H9 (cell line): ENCODE results near the gene HOMER3. TPM values are rescaled to one million over a fixed set of nuclear protein-coding genes. Genes with fewer than 3 reads are reported as not detected.

ENCODE experiments used
- DNase-seq: peaks from one replicate; pipeline ENCODE4 v3.0.0-alpha.2; 2017
- H2AFZ ChIP-seq: one replicate; pipeline ENCODE4 v1.6.1; 2013; ENCODE audit warnings: mild to moderate bottlenecking, low read length, control low read depth, moderate library complexity
- H2AK5ac ChIP-seq: 2 replicates; pipeline ENCODE4 v1.6.1; 2013; ENCODE audit warnings: low read length, control low read depth, mixed read lengths; ENCODE audit not compliant: insufficient read length
- H2BK120ac ChIP-seq: one replicate; pipeline ENCODE4 v1.6.1; 2013; ENCODE audit warnings: low read depth, mild to moderate bottlenecking, low read length, control low read depth, inconsistent platforms; ENCODE audit not compliant: poor library complexity, severe bottlenecking
- H2BK12ac ChIP-seq: 2 replicates; pipeline ENCODE4 v1.6.1; 2013; ENCODE audit warnings: low read length, control low read depth, mixed read lengths, low read depth; ENCODE audit not compliant: insufficient read length
- H2BK15ac ChIP-seq: 2 replicates; pipeline ENCODE4 v1.6.1; 2013; ENCODE audit warnings: low read depth, low read length, control low read depth
- H2BK20ac ChIP-seq: one replicate; pipeline ENCODE4 v1.6.1; 2013; ENCODE audit warnings: low read depth, mild to moderate bottlenecking, low read length, control low read depth, inconsistent platforms; ENCODE audit not compliant: poor library complexity, severe bottlenecking
- H2BK5ac ChIP-seq: 2 replicates; pipeline ENCODE4 v1.6.1; 2013; ENCODE audit warnings: low read length, control low read depth, mixed read lengths; ENCODE audit not compliant: insufficient read length
- H3K14ac ChIP-seq: 2 replicates; pipeline ENCODE4 v1.6.1; 2013; ENCODE audit warnings: low read length, control low read depth; ENCODE audit not compliant: insufficient read depth
- H3K18ac ChIP-seq: 2 replicates; pipeline ENCODE4 v1.6.1; 2013; ENCODE audit warnings: low read depth, mild to moderate bottlenecking, mixed read lengths, low read length, control low read depth; ENCODE audit not compliant: insufficient read length
- H3K23ac ChIP-seq: 2 replicates; pipeline ENCODE4 v1.6.1; 2013; ENCODE audit warnings: low read length, control low read depth, mixed read lengths, low read depth; ENCODE audit not compliant: insufficient read length
- H3K23me2 ChIP-seq: 2 replicates; pipeline ENCODE4 v1.6.1; 2013; ENCODE audit warnings: low read depth, mild to moderate bottlenecking, mixed read lengths, low read length, control low read depth; ENCODE audit not compliant: insufficient read length, poor library complexity, severe bottlenecking
- H3K27ac ChIP-seq: 2 replicates; pipeline ENCODE4 v1.5.1; 2013; ENCODE audit warnings: low read length, control low read depth, mixed read lengths, low read depth; ENCODE audit not compliant: insufficient read length
- H3K27me3 ChIP-seq: 2 replicates; pipeline ENCODE4 v1.6.1; 2013; ENCODE audit warnings: low read length, control low read depth, inconsistent platforms; ENCODE audit not compliant: insufficient read depth
- H3K4ac ChIP-seq: 2 replicates; pipeline ENCODE4 v1.6.1; 2013; ENCODE audit warnings: low read depth, mild to moderate bottlenecking, control low read depth, inconsistent platforms, low read length, moderate library complexity
- H3K4me1 ChIP-seq: 2 replicates; pipeline ENCODE4 v1.6.1; 2013; ENCODE audit warnings: low read length, control low read depth, inconsistent platforms; ENCODE audit not compliant: insufficient read depth
- H3K4me2 ChIP-seq: 2 replicates; pipeline ENCODE4 v1.6.1; 2013; ENCODE audit warnings: low read length, control low read depth, mixed read lengths; ENCODE audit not compliant: insufficient read length, insufficient read depth
- H3K56ac ChIP-seq: 2 replicates; pipeline ENCODE4 v1.6.1; 2013; ENCODE audit warnings: low read depth, mild to moderate bottlenecking, mixed read lengths, low read length, control low read depth; ENCODE audit not compliant: insufficient read length
- H3K79me1 ChIP-seq: 2 replicates; pipeline ENCODE4 v1.6.1; 2013; ENCODE audit warnings: low read depth, mild to moderate bottlenecking, moderate library complexity, low read length, control low read depth, inconsistent platforms; ENCODE audit not compliant: insufficient read depth, poor library complexity, severe bottlenecking
- H3K79me2 ChIP-seq: 2 replicates; pipeline ENCODE4 v1.6.1; 2013; ENCODE audit warnings: low read length, control low read depth, inconsistent platforms; ENCODE audit not compliant: insufficient read depth
- H3K9ac ChIP-seq: 2 replicates; pipeline ENCODE4 v1.6.1; 2013; ENCODE audit warnings: low read length, control low read depth, mixed read lengths; ENCODE audit not compliant: insufficient read length; ENCODE audit errors: extremely low read depth
- H3K9me3 ChIP-seq: one replicate; pipeline ENCODE4 v1.6.1; 2013; ENCODE audit warnings: low read depth, low read length, inconsistent platforms; ENCODE audit not compliant: control insufficient read depth
- H3T11ph ChIP-seq: one replicate; pipeline ENCODE4 v1.6.1; 2013; ENCODE audit warnings: mild to moderate bottlenecking, low read length, control low read depth, inconsistent platforms
- H4K20me1 ChIP-seq: one replicate; pipeline ENCODE4 v1.6.1; 2013; ENCODE audit not compliant: control insufficient read depth, insufficient read length, insufficient read depth
- H4K5ac ChIP-seq: 2 replicates; pipeline ENCODE4 v1.6.1; 2013; ENCODE audit warnings: low read depth, mild to moderate bottlenecking, mixed read lengths, low read length, control low read depth; ENCODE audit not compliant: insufficient read length
- H4K8ac ChIP-seq: replicated peaks from 2 replicates; pipeline ENCODE4 v1.6.1; 2013; ENCODE audit warnings: low read length, control low read depth, mixed read lengths, low read depth; ENCODE audit not compliant: insufficient read length
- H4K91ac ChIP-seq: 2 replicates; pipeline ENCODE4 v1.6.1; 2013; ENCODE audit warnings: low read depth, mild to moderate bottlenecking, moderate library complexity, mixed read lengths, low read length, control low read depth; ENCODE audit not compliant: insufficient read length
- H3K27ac Mint-ChIP-seq, 3 experiments: 2 replicates in 2 of 3; 3 replicates in 1 of 3; pipeline ENCODE4 v1.8.0; 2020 to 2021; ENCODE audit warnings: mixed read lengths in 3 of 3, mild to moderate bottlenecking in 1 of 3, moderate library complexity in 1 of 3
- H3K27me3 Mint-ChIP-seq: 2 replicates; pipeline ENCODE4 v1.8.0; 2021; ENCODE audit warnings: low read depth, mild to moderate bottlenecking, moderate library complexity, mixed read lengths
- H3K36me3 Mint-ChIP-seq, 3 experiments: 2 replicates in 2 of 3; 3 replicates in 1 of 3; pipeline ENCODE4 v1.8.0; 2020 to 2021; ENCODE audit warnings: low read depth in 3 of 3, mixed read lengths in 3 of 3; ENCODE audit not compliant: insufficient read depth in 1 of 3
- H3K4me1 Mint-ChIP-seq, 2 experiments: 2 replicates each; pipeline ENCODE4 v1.8.0; 2020; ENCODE audit warnings: mixed read lengths in 2 of 2
- H3K4me3 Mint-ChIP-seq, 2 experiments: 2 replicates in 1 of 2; 3 replicates in 1 of 2; pipeline ENCODE4 v1.8.0; 2020 to 2021; ENCODE audit warnings: mild to moderate bottlenecking in 2 of 2, mixed read lengths in 2 of 2, moderate library complexity in 1 of 2
- H3K9me3 Mint-ChIP-seq, 2 experiments: 2 replicates in 1 of 2; 3 replicates in 1 of 2; pipeline ENCODE4 v1.8.0; 2020; ENCODE audit warnings: mild to moderate bottlenecking in 2 of 2, mixed read lengths in 2 of 2, moderate library complexity in 1 of 2
- total RNA-seq: library from RNA; stranded (reverse); gene quantifications from 2 replicates; pipeline ENCODE4 v1.2.1, GENCODE V29; 2021
- TF ChIP-seq, protein P1 (sequence below): fragments of 200-600 bp; sonication (generic); conservative IDR thresholded peaks from 3 replicates; pipeline ENCODE4 v1.8.0; 2021; ENCODE audit warnings: antibody characterized with exemption, mild to moderate bottlenecking

HOMER3 gene
- total RNA-seq, 1 experiment from 2014 or later = 20.2 TPM

GRCh38 chr19:18946335-18946734 lies 5.3 kb upstream of the HOMER3 start:
- H2BK12ac ChIP-seq = no peak overlapping the region

More at GRCh38 chr19:18946335-18946734, 5.3 kb upstream of the HOMER3 start:
- no peak overlapping the region for H4K8ac ChIP-seq
- Mint-ChIP-seq H3K27ac (peak overlapping the region in 1 of 3 experiments; percentile 22; a peak in 1 of 7 replicates), H3K36me3 (no peaks in the 10 kb centered on the region), H3K4me3 (no peak overlapping the region), H3K27me3 (peaks cover 48% of the 10 kb centered on the region), H3K9me3 (peaks cover 0 to 2% of the 10 kb centered on the region in 2 experiments; a peak in 1 of 5 replicates), H3K4me1 (peaks cover 5 to 12% of the 10 kb centered on the region in 2 experiments; a peak in 3 of 4 replicates)
- no peak overlapping the region for H4K91ac ChIP-seq
- no peak overlapping the region for H3K14ac ChIP-seq
- no peaks in the 10 kb centered on the region for H3K27me3 ChIP-seq
- no peak overlapping the region for H2BK20ac ChIP-seq
- H3K23me2 ChIP-seq = no peaks in the 10 kb centered on the region
- no peak overlapping the region for H2BK120ac ChIP-seq
- no peak overlapping the region for H2BK5ac ChIP-seq
- H3K79me2 ChIP-seq = no peaks in the 10 kb centered on the region
- no peaks in the 10 kb centered on the region for H4K20me1 ChIP-seq
- no peak overlapping the region for H3K4ac ChIP-seq
- H4K5ac ChIP-seq = no peak overlapping the region
- H3K9ac ChIP-seq = no peak overlapping the region
- H3K18ac ChIP-seq = no peak overlapping the region
- H3K4me2 ChIP-seq = no peak overlapping the region
- no peaks in the 10 kb centered on the region for H3K9me3 ChIP-seq
- no peaks in the 10 kb centered on the region for H3K79me1 ChIP-seq
- H3K23ac ChIP-seq = no peak overlapping the region
- DNase-seq = no peak
- no peak overlapping the region for H2BK15ac ChIP-seq
- TF ChIP-seq, protein P1, sequence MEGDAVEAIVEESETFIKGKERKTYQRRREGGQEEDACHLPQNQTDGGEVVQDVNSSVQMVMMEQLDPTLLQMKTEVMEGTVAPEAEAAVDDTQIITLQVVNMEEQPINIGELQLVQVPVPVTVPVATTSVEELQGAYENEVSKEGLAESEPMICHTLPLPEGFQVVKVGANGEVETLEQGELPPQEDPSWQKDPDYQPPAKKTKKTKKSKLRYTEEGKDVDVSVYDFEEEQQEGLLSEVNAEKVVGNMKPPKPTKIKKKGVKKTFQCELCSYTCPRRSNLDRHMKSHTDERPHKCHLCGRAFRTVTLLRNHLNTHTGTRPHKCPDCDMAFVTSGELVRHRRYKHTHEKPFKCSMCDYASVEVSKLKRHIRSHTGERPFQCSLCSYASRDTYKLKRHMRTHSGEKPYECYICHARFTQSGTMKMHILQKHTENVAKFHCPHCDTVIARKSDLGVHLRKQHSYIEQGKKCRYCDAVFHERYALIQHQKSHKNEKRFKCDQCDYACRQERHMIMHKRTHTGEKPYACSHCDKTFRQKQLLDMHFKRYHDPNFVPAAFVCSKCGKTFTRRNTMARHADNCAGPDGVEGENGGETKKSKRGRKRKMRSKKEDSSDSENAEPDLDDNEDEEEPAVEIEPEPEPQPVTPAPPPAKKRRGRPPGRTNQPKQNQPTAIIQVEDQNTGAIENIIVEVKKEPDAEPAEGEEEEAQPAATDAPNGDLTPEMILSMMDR = no peak
- H3K27ac ChIP-seq = no peak overlapping the region
- H2AK5ac ChIP-seq = no peak overlapping the region
- no peak overlapping the region for H3K56ac ChIP-seq
- no peak overlapping the region for H2AFZ ChIP-seq
- no peaks in the 10 kb centered on the region for H3K4me1 ChIP-seq
- no peak overlapping the region for H3T11ph ChIP-seq
